ENCODE data around the gene RBBP6.

Gene RBBP6

GRCh38 chr16:24523569-24523968 lies 15.8 kb upstream of the RBBP6 start:
- no peak for DNase-seq (ENCODE audit: low spot score)

- DNase-seq (ENCODE audit: low spot score): no peak
These were observed 14.3 kb upstream of the RBBP6 start for GRCh38 chr16:24524855-24525677.

- no peak for DNase-seq (ENCODE audit: low spot score)
These were observed 13.3 kb upstream of the RBBP6 start for GRCh38 chr16:24525970-24526559.

- DNase-seq (ENCODE audit: low spot score): no peak
These were observed 12.5 kb upstream of the RBBP6 start for GRCh38 chr16:24526701-24527495.

- no peak for DNase-seq (ENCODE audit: low spot score)
These were observed 8.2 kb upstream of the RBBP6 start for GRCh38 chr16:24531166-24531565.

GRCh38 chr16:24534620-24535019 lies 4.7 kb upstream of the RBBP6 start:
- DNase-seq (ENCODE audit: low spot score): no peak

- DNase-seq (ENCODE audit: low spot score): no peak
These were observed 3.5 kb upstream of the RBBP6 start for GRCh38 chr16:24535827-24536226.

- DNase-seq (ENCODE audit: low spot score): no peak
These were observed 2.7 kb upstream of the RBBP6 start for GRCh38 chr16:24536671-24537070.

- DNase-seq (ENCODE audit: low spot score): no peak
These were observed 1.7 kb upstream of the RBBP6 start for GRCh38 chr16:24537474-24538337.

- peak; percentile 80 for DNase-seq (ENCODE audit: low spot score)
These were observed 541 bp upstream of the RBBP6 start for GRCh38 chr16:24538756-24539294.

GRCh38 chr16:24539850-24540601 lies 660 bp downstream of the RBBP6 start:
- DNase-seq (ENCODE audit: low spot score): peak; percentile 12

GRCh38 chr16:24540602-24541210 lies 1.3 kb downstream of the RBBP6 start:
- DNase-seq (ENCODE audit: low spot score): peak; percentile 42

- peak; percentile 21 for DNase-seq (ENCODE audit: low spot score)
These were observed 2.0 kb downstream of the RBBP6 start for GRCh38 chr16:24541233-24541933.

- DNase-seq (ENCODE audit: low spot score): no peak
These were observed 4.6 kb downstream of the RBBP6 start for GRCh38 chr16:24543949-24544348.

GRCh38 chr16:24544640-24545039 lies 5.3 kb downstream of the RBBP6 start:
- DNase-seq (ENCODE audit: low spot score): no peak

GRCh38 chr16:24550295-24550694 lies 10.9 kb downstream of the RBBP6 start:
- no peak for DNase-seq (ENCODE audit: low spot score)

- DNase-seq (ENCODE audit: low spot score): no peak
These were observed 13.4 kb downstream of the RBBP6 start for GRCh38 chr16:24552705-24553246.

GRCh38 chr16:24553983-24554382 lies 14.6 kb downstream of the RBBP6 start:
- DNase-seq (ENCODE audit: low spot score): no peak

- DNase-seq (ENCODE audit: low spot score): no peak
These were observed 16.0 kb downstream of the RBBP6 start for GRCh38 chr16:24555346-24555872.

All from hematopoietic multipotent progenitor cell treated with erythropoietin and hydrocortisone succinate and interleukin-3 and kit ligand, for 15 days (in vitro differentiated cells).